Nephron progenitor cell (in vitro differentiated cells): ENCODE data around the gene MORN1.
A peak's percentile ranks its signal among the peaks of the same experiment; 100 is the strongest.

Experiments used
- DNase-seq: peaks from one replicate; pipeline ENCODE4 v3.0.0; 2021
- H3K27ac Mint-ChIP-seq: 2 replicates; pipeline ENCODE4 v1.8.0; 2021; ENCODE audit warnings: mild to moderate bottlenecking, moderate library complexity, mixed read lengths
- H3K27me3 Mint-ChIP-seq: 2 replicates; pipeline ENCODE4 v1.8.0; 2021; ENCODE audit warnings: mild to moderate bottlenecking, low read depth, mixed read lengths; ENCODE audit not compliant: poor library complexity
- H3K36me3 Mint-ChIP-seq: 2 replicates; pipeline ENCODE4 v1.8.0; 2021; ENCODE audit warnings: low read depth, mixed read lengths
- H3K4me1 Mint-ChIP-seq: 2 replicates; pipeline ENCODE4 v1.8.0; 2021; ENCODE audit warnings: mixed read lengths
- H3K4me3 Mint-ChIP-seq: 2 replicates; pipeline ENCODE4 v1.8.0; 2021; ENCODE audit warnings: mild to moderate bottlenecking, moderate library complexity, mixed read lengths
- H3K9me3 Mint-ChIP-seq: 2 replicates; pipeline ENCODE4 v1.8.0; 2021; ENCODE audit warnings: mild to moderate bottlenecking, moderate library complexity, mixed read lengths
- TF ChIP-seq, protein P1 (sequence below): fragments of 200-600 bp; sonication (generic); IDR thresholded peaks from 2 replicates; pipeline ENCODE4 v1.5.0; 2021; ENCODE audit warnings: antibody characterized with exemption

The MORN1 gene

GRCh38 chr1:2290171-2290578 lies 101.2 kb downstream of the MORN1 start:
- Mint-ChIP-seq H3K4me3 (no peak overlapping the region), H3K9me3 (no peaks in the 10 kb centered on the region), H3K4me1 (peaks cover 68% of the 10 kb centered on the region), H3K27ac (peak overlapping the region; percentile 97), H3K27me3 (no peaks in the 10 kb centered on the region), H3K36me3 (peaks cover 6% of the 10 kb centered on the region)
- DNase-seq: no peak
- TF ChIP-seq, protein P1, sequence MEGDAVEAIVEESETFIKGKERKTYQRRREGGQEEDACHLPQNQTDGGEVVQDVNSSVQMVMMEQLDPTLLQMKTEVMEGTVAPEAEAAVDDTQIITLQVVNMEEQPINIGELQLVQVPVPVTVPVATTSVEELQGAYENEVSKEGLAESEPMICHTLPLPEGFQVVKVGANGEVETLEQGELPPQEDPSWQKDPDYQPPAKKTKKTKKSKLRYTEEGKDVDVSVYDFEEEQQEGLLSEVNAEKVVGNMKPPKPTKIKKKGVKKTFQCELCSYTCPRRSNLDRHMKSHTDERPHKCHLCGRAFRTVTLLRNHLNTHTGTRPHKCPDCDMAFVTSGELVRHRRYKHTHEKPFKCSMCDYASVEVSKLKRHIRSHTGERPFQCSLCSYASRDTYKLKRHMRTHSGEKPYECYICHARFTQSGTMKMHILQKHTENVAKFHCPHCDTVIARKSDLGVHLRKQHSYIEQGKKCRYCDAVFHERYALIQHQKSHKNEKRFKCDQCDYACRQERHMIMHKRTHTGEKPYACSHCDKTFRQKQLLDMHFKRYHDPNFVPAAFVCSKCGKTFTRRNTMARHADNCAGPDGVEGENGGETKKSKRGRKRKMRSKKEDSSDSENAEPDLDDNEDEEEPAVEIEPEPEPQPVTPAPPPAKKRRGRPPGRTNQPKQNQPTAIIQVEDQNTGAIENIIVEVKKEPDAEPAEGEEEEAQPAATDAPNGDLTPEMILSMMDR: no peak

- peaks cover 68% of the 10 kb centered on the region for H3K4me1 Mint-ChIP-seq
- TF ChIP-seq, protein P1: no peak
- peak overlapping the region; percentile 97 for H3K27ac Mint-ChIP-seq
Observed at GRCh38 chr1:2289607-2290006, 101.7 kb downstream of the MORN1 start.

DNA sequence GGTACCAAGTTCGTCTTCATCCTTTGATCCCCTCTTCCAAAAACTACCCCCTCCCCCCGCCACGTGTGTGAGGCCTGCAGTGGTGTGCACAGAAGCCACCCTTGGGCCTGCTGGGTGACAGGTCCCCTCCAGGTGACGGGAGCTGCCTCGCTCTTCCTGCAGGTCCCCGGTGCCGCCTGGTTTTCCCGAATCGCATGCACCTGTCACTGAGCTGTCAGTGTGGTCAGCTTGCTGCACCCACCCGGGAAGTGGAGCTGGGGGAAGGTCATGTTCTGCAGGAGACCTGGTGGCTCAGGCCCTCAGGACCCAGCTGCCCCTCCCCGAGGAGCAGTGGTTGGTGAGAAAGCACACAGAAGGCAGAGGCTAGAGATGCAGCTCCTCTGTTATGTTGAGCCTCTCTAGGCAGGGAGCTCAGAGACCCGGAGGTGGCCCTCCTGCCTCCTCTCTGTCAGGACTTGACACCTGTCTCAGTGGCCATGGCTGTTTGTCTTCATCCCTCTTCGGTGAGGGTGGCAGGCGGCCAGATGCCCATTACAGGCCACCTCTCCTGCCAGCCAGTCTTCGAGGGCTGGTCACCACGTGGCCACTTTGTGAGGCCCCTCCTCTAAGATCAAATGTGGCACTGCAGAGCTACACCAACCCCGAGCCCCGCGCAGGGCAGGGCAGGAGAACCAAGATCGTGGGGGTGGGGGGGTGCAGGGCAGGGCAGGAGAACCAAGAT lies 102.4 kb downstream of the MORN1 start:
- H3K27ac Mint-ChIP-seq: no peak overlapping the region
- peaks cover 11% of the 10 kb centered on the region for H3K36me3 Mint-ChIP-seq
- H3K4me1 Mint-ChIP-seq: peaks cover 71% of the 10 kb centered on the region
- H3K9me3 Mint-ChIP-seq: no peaks in the 10 kb centered on the region
- H3K27me3 Mint-ChIP-seq: no peaks in the 10 kb centered on the region
- H3K4me3 Mint-ChIP-seq: no peak overlapping the region
- TF ChIP-seq, protein P1: no peak
- DNase-seq: no peak

More at GRCh38 chr1:2289607-2290006, 101.7 kb downstream of the MORN1 start:
- Mint-ChIP-seq H3K36me3 (peaks cover 11% of the 10 kb centered on the region), H3K27me3 (no peaks in the 10 kb centered on the region), H3K9me3 (no peaks in the 10 kb centered on the region), H3K4me3 (no peak overlapping the region)
- no peak for DNase-seq

- Mint-ChIP-seq H3K9me3 (no peaks in the 10 kb centered on the region), H3K4me3 (no peak overlapping the region), H3K4me1 (peaks cover 71% of the 10 kb centered on the region), H3K36me3 (peaks cover 11% of the 10 kb centered on the region), H3K27me3 (no peaks in the 10 kb centered on the region), H3K27ac (no peak overlapping the region)
- TF ChIP-seq, protein P1: no peak
- no peak for DNase-seq
Observed at GRCh38 chr1:2288311-2288710, 103.0 kb downstream of the MORN1 start.

DNA sequence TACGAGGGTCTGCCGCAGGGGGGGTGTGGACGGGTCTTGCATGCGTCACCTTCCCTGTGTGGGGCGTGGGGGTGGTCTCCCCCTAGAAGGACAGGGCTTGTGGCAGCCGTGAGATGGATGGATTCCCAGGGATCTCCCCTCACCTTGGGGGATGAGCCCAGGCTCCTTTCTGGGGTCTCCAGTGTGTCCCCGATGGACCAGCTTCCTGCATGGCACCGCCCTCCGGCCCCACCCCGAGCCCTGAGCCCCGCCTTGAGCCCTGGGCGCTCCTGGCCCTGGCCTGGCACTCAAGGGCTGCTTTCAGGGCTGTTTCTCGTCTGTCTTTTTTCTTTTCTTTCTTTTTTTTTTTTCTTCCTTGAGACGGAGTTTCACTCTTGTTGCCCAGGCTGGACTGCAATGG lies 103.7 kb downstream of the MORN1 start:
- TF ChIP-seq, protein P1: no peak
- H3K9me3 Mint-ChIP-seq: no peaks in the 10 kb centered on the region
- H3K27ac Mint-ChIP-seq: no peak overlapping the region
- H3K36me3 Mint-ChIP-seq: peaks cover 11% of the 10 kb centered on the region
- no peaks in the 10 kb centered on the region for H3K27me3 Mint-ChIP-seq
- H3K4me3 Mint-ChIP-seq: no peak overlapping the region
- no peak for DNase-seq
- H3K4me1 Mint-ChIP-seq: peaks cover 71% of the 10 kb centered on the region

DNA sequence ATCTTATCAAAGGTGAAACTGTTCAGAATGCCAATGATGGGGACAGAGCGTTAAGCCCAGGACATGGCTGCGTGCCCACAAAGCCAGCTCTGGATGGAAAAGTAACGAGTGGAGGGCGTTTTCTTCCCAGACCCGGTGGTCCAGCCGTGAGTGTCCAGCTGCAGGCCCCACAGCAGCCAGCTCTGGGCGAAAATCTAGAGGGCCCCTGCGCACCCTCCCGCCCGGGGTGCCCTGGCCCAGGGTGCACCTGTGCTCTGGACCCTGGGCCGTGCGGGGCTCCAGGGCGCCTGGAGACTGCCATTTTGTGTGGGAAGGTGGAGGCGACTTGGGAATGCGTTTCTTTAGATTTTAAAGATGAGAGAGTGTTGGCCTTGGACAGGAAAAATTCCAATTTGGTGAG lies 104.4 kb downstream of the MORN1 start:
- Mint-ChIP-seq H3K36me3 (peaks cover 11% of the 10 kb centered on the region), H3K27me3 (no peaks in the 10 kb centered on the region), H3K27ac (peak overlapping the region; percentile 80), H3K4me3 (no peak overlapping the region), H3K9me3 (no peaks in the 10 kb centered on the region), H3K4me1 (peaks cover 65% of the 10 kb centered on the region)
- TF ChIP-seq, protein P1: no peak
- DNase-seq: no peak
